Erythroblast (primary cell): ENCODE results near the gene SPPL2B.

Experiments
- GATA1 ChIP-seq: IDR thresholded peaks from 2 replicates; pipeline ENCODE4 v1.6.1; 2011; ENCODE audit warnings: low read depth, mild to moderate bottlenecking, control low read depth, low read length, moderate library complexity
- POLR2A ChIP-seq: IDR thresholded peaks from 2 replicates; pipeline ENCODE4 v1.6.1; 2011; ENCODE audit warnings: mild to moderate bottlenecking, low read length

GRCh38 chr19:2353159-2353886 lies 24.8 kb downstream of the SPPL2B start:
- TF ChIP-seq POLR2A (no peak), GATA1 (no peak)
